GM18951 (cell line): ENCODE results near the gene HTRA3.

ENCODE experiments used
- POLR2A ChIP-seq: IDR thresholded peaks from 4 replicates; pipeline ENCODE4 v1.6.1; 2011; ENCODE audit warnings: mild to moderate bottlenecking; ENCODE audit not compliant: insufficient read length, insufficient read depth; ENCODE audit errors: extremely low read depth
- in situ Hi-C: fragments of 300-500 bp; cut with MboI; formaldehyde crosslinking; loops from one replicate; pipeline ENCODE4 v1.12.0; 2022; ENCODE audit warnings: low sequenced_read_pairs, mixed read lengths, inconsistent platforms; ENCODE audit not compliant: unreplicated experiment

HTRA3 gene

GRCh38 chr4:8237256-8237989 is 32.1 kb upstream of the HTRA3 start:
- TF ChIP-seq POLR2A, result no peak
- in situ Hi-C loops, result no loop called here

- in situ Hi-C loops, result no loop called here
- no peak for TF ChIP-seq POLR2A
Observed at GRCh38 chr4:8238036-8238511, 31.5 kb upstream of the HTRA3 start.

GRCh38 chr4:8238515-8239053 is 31.0 kb upstream of the HTRA3 start:
- in situ Hi-C loops, result no loop called here

GRCh38 chr4:8239226-8239625 is 30.3 kb upstream of the HTRA3 start:
- in situ Hi-C loops, result no loop called here
- no peak for TF ChIP-seq POLR2A

More at GRCh38 chr4:8238515-8239053, 31.0 kb upstream of the HTRA3 start:
- TF ChIP-seq POLR2A, result no peak

- in situ Hi-C loops, result loop anchor here (5.0 kb wide), 1 partner anchor 163 kb away; no protein-coding TSS in a partner anchor
Observed at GRCh38 chr4:8239661-8240060, 29.9 kb upstream of the HTRA3 start.

GRCh38 chr4:8240211-8241041 is 29.1 kb upstream of the HTRA3 start:
- in situ Hi-C loops, result loop anchor here (5.0 kb wide), 1 partner anchor 162 kb away; no protein-coding TSS in a partner anchor
- no peak for TF ChIP-seq POLR2A

More at GRCh38 chr4:8239661-8240060, 29.9 kb upstream of the HTRA3 start:
- no peak for TF ChIP-seq POLR2A

GRCh38 chr4:8241211-8241779 is 28.3 kb upstream of the HTRA3 start:
- TF ChIP-seq POLR2A, result no peak
- in situ Hi-C loops, result loop anchor here (5.0 kb wide), 1 partner anchor 161 kb away; no protein-coding TSS in a partner anchor

- in situ Hi-C loops, result loop anchor here (5.0 kb wide), 1 partner anchor 160 kb away; no protein-coding TSS in a partner anchor
- no peak for TF ChIP-seq POLR2A
Observed at GRCh38 chr4:8241895-8242696, 27.5 kb upstream of the HTRA3 start.

GRCh38 chr4:8242782-8243560 is 26.6 kb upstream of the HTRA3 start:
- in situ Hi-C loops, result loop anchor here (5.0 kb wide), 1 partner anchor 159 kb away; no protein-coding TSS in a partner anchor
- TF ChIP-seq POLR2A, result no peak

GRCh38 chr4:8244001-8244757 is 25.4 kb upstream of the HTRA3 start:
- in situ Hi-C loops, result loop anchor here (5.0 kb wide), 1 partner anchor 158 kb away; no protein-coding TSS in a partner anchor
- TF ChIP-seq POLR2A, result no peak
